H7 (cell line): ENCODE data around the gene MAP4K2. TPM values are rescaled to one million over a fixed set of nuclear protein-coding genes. Genes with fewer than 3 reads are reported as not detected.

Experiments used
- DNase-seq: peaks from one replicate; pipeline ENCODE4 v3.0.0; 2012
- H3K27me3 ChIP-seq: 2 replicates; pipeline ENCODE4 v1.6.0; 2011; ENCODE audit warnings: mild to moderate bottlenecking, low read length; ENCODE audit not compliant: control insufficient read depth, insufficient read depth
- H3K36me3 ChIP-seq: replicated peaks from 2 replicates; pipeline ENCODE4 v1.5.1; 2011; ENCODE audit warnings: low read length; ENCODE audit not compliant: control insufficient read depth, insufficient read depth
- H3K4me3 ChIP-seq: 2 replicates; pipeline ENCODE4 v1.5.1; 2011; ENCODE audit warnings: low read depth, mild to moderate bottlenecking, control low read depth, low read length, moderate library complexity; ENCODE audit not compliant: insufficient read depth
- total RNA-seq: library from RNA; depleted of rRNA; stranded (reverse); fragments of >200 nt; shearing (Covaris generic); gene quantifications from 2 replicates; pipeline ENCODE4 v1.2.3, GENCODE V29; 2014

The MAP4K2 gene
- total RNA-seq, 1 experiment from 2014 or later = 29.7 TPM

GRCh38 chr11:64765851-64766665, 37.0 kb downstream of the MAP4K2 start:
- Histone ChIP-seq H3K36me3 (peaks cover 60% of the 10 kb centered on the region), H3K27me3 (no peaks in the 10 kb centered on the region), H3K4me3 (no peak overlapping the region)
- peak; percentile 81 for DNase-seq

GRCh38 chr11:64765291-64765850, 37.6 kb downstream of the MAP4K2 start:
- DNase-seq = peak; percentile 78
- H3K36me3 ChIP-seq = peaks cover 53% of the 10 kb centered on the region
- H3K27me3 ChIP-seq = no peaks in the 10 kb centered on the region
- no peak overlapping the region for H3K4me3 ChIP-seq

- no peak for DNase-seq
- peaks cover 47% of the 10 kb centered on the region for H3K36me3 ChIP-seq
- H3K27me3 ChIP-seq = no peaks in the 10 kb centered on the region
- no peak overlapping the region for H3K4me3 ChIP-seq
Measured at GRCh38 chr11:64764753-64765152, 38.3 kb downstream of the MAP4K2 start.

- DNase-seq = peak; percentile 26
- no peak overlapping the region for H3K4me3 ChIP-seq
Measured at GRCh38 chr11:64764040-64764611, 38.9 kb downstream of the MAP4K2 start.

GRCh38 chr11:64763526-64764039, 39.4 kb downstream of the MAP4K2 start:
- no peak overlapping the region for H3K4me3 ChIP-seq
- DNase-seq = peak; percentile 45
- no peaks in the 10 kb centered on the region for H3K27me3 ChIP-seq
- peaks cover 35% of the 10 kb centered on the region for H3K36me3 ChIP-seq

More at GRCh38 chr11:64764040-64764611, 38.9 kb downstream of the MAP4K2 start:
- H3K36me3 ChIP-seq = peaks cover 41% of the 10 kb centered on the region
- no peaks in the 10 kb centered on the region for H3K27me3 ChIP-seq

GRCh38 chr11:64762674-64763525, 40.1 kb downstream of the MAP4K2 start:
- Histone ChIP-seq H3K27me3 (no peaks in the 10 kb centered on the region), H3K4me3 (no peak overlapping the region), H3K36me3 (peaks cover 29% of the 10 kb centered on the region)
- DNase-seq = peak; percentile 68

GRCh38 chr11:64762277-64762673, 40.7 kb downstream of the MAP4K2 start:
- Histone ChIP-seq H3K4me3 (no peak overlapping the region), H3K27me3 (no peaks in the 10 kb centered on the region), H3K36me3 (peaks cover 23% of the 10 kb centered on the region)
- DNase-seq = peak; percentile 64

- Histone ChIP-seq H3K36me3 (peaks cover 15% of the 10 kb centered on the region), H3K4me3 (no peak overlapping the region)
- peak; percentile 46 for DNase-seq
Measured at GRCh38 chr11:64760759-64761420, 42.1 kb downstream of the MAP4K2 start.

GRCh38 chr11:64759722-64760719, 43.0 kb downstream of the MAP4K2 start, which contains the start of gene PYGM:
Gene PYGM, minus strand, starts transcription at chr11:64759974. Its CDS starts 76 bp downstream, at chr11:64759898.
- Histone ChIP-seq H3K27me3 (no peaks in the 10 kb centered on the region), H3K36me3 (peaks cover 12% of the 10 kb centered on the region), H3K4me3 (no peak within 1 kb of the TSS)
- DNase-seq = peak; percentile 96

More at GRCh38 chr11:64760759-64761420, 42.1 kb downstream of the MAP4K2 start:
- H3K27me3 ChIP-seq = no peaks in the 10 kb centered on the region

- Histone ChIP-seq H3K4me3 (no peak overlapping the region), H3K27me3 (no peaks in the 10 kb centered on the region), H3K36me3 (peaks cover 5% of the 10 kb centered on the region)
- DNase-seq = peak; percentile 67
Measured at GRCh38 chr11:64759131-64759721, 43.8 kb downstream of the MAP4K2 start.

GRCh38 chr11:64758330-64759079, 44.5 kb downstream of the MAP4K2 start:
- H3K27me3 ChIP-seq = no peaks in the 10 kb centered on the region
- peak; percentile 62 for DNase-seq
- H3K4me3 ChIP-seq = no peak overlapping the region
- peaks cover 3% of the 10 kb centered on the region for H3K36me3 ChIP-seq
